Caco-2 (cell line): Measurements from ENCODE around the gene CD19. TPM values are rescaled to one million over a fixed set of nuclear protein-coding genes. Genes with fewer than 3 reads are reported as not detected.

Source experiments
- BruUV-seq: library from RNA; stranded (reverse); fragments of 400-500 nt; replicated peaks from 2 replicates; lab custom pipeline; 2021; lab: Mats Ljungman, UMichigan
- CTCF ChIA-PET: fragments of 300-600 bp; sonication (Branson Sonifier 250); formaldehyde crosslinking; loops from one replicate; lab custom pipeline; 2022; ENCODE audit warnings: antibody characterized with exemption; lab: Charles Lee
- POLR2A ChIA-PET: fragments of 300-600 bp; sonication (Branson Sonifier 250); formaldehyde crosslinking; loops from one replicate; lab custom pipeline; 2022; ENCODE audit warnings: antibody characterized with exemption; lab: Charles Lee
- DNase-seq, 2 experiments: peaks; one replicate each; pipeline versions ENCODE4 v3.0.0 to v3.0.0-alpha.2; 2020 to 2022
- H3K27me3 ChIP-seq: replicated peaks from 2 replicates; pipeline ENCODE4 v1.6.0; 2011; ENCODE audit warnings: low read length; ENCODE audit not compliant: control insufficient read depth, insufficient read depth
- H3K36me3 ChIP-seq: 2 replicates; pipeline ENCODE4 v1.5.1; 2011; ENCODE audit warnings: low read length; ENCODE audit not compliant: control insufficient read depth, insufficient read depth
- H3K4me1 ChIP-seq: fragments of 250-450 bp; sonication (Bioruptor Pico); 2 replicates; pipeline ENCODE4 v1.5.1; 2020; ENCODE audit warnings: mild to moderate bottlenecking
- H3K4me3 ChIP-seq: 2 replicates; pipeline ENCODE4 v1.5.1; 2011; ENCODE audit warnings: low read depth, mild to moderate bottlenecking, control low read depth, low read length
- H3K9me3 ChIP-seq: fragments of 250-450 bp; sonication (Bioruptor Pico); 2 replicates; pipeline ENCODE4 v1.5.1; 2020; ENCODE audit warnings: mild to moderate bottlenecking, moderate library complexity
- H3K27ac Mint-ChIP-seq: one replicate; pipeline ENCODE4 v1.8.0; 2022; ENCODE audit warnings: mixed read lengths; ENCODE audit not compliant: unreplicated experiment
- H3K27me3 Mint-ChIP-seq: one replicate; pipeline ENCODE4 v1.8.0; 2022; ENCODE audit warnings: mixed read lengths; ENCODE audit not compliant: insufficient read depth, unreplicated experiment
- H3K36me3 Mint-ChIP-seq: one replicate; pipeline ENCODE4 v1.8.0; 2022; ENCODE audit warnings: mild to moderate bottlenecking, mixed read lengths; ENCODE audit not compliant: insufficient read depth, unreplicated experiment
- H3K4me1 Mint-ChIP-seq: one replicate; pipeline ENCODE4 v1.8.0; 2022; ENCODE audit warnings: low read depth, mixed read lengths; ENCODE audit not compliant: unreplicated experiment
- H3K4me3 Mint-ChIP-seq: one replicate; pipeline ENCODE4 v1.8.0; 2022; ENCODE audit warnings: mild to moderate bottlenecking, moderate library complexity, mixed read lengths; ENCODE audit not compliant: unreplicated experiment
- H3K9me3 Mint-ChIP-seq: one replicate; pipeline ENCODE4 v1.8.0; 2022; ENCODE audit warnings: mixed read lengths; ENCODE audit not compliant: unreplicated experiment
- CTCF ChIP-seq, 2 experiments: fragments of 200-600 bp in 1 of 2; IDR thresholded peaks; 1 replicate in 1 of 2; 2 replicates in 1 of 2; pipeline versions ENCODE4 v1.5.1 to v1.8.0; 2011 to 2022; ENCODE audit warnings: antibody characterized with exemption in 1 of 2, control low read depth in 1 of 2, inconsistent platforms in 1 of 2, low read depth in 1 of 2, low read length in 1 of 2, mild to moderate bottlenecking in 1 of 2, moderate library complexity in 1 of 2; ENCODE audit not compliant: insufficient read depth in 1 of 2, severe bottlenecking in 1 of 2, unreplicated experiment in 1 of 2
- intact Hi-C: fragments of 100-400 bp; cut with micrococcal nuclease; formaldehyde crosslinking; loops from one replicate; pipeline ENCODE4 v1.10.0; 2022; ENCODE audit not compliant: unreplicated experiment
- total RNA-seq: library from RNA; stranded (reverse); gene quantifications from 2 replicates; pipeline ENCODE4 v1.2.3, GENCODE V29; 2022

Gene CD19
- total RNA-seq, 1 experiment from 2014 or later = not detected

DNA sequence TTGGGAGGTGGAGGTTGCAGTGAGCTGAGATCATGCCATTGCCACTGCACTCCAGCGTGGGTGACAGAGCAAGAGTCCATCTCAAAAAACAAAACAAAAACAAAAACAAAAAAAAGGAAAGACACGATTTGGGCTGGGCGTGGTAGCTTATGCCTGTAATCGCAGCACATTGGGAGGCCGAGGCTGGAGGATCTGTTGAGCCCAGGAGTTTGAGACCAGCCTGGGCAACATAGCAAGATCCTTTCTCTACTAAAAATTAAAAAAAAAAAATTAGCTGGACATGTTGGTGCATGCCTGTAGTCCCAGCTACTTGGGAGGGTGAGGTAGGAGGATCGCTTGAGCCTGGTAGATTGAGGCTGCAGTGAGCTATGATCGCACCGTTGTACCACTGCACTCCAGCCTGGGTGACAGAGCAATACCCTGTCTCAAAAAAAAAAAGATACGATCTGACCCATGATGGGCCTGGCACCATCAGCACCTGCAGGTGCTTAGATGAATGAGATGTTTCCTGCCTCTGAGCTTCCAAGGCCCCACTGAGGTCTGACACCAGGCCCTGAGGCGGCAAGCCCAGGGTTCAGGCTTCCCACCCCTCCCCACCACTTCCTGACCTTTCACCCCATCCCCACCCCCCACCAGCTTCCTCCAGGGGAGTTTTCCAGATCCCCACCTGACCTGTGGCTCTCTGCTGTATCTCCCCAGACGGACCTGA lies 31.7 kb upstream of the CD19 start:
- ChIA-PET POLR2A (no interaction called here), CTCF (no interaction called here)
- no peaks in the 10 kb centered on the region for H3K27me3 ChIP-seq
- Mint-ChIP-seq H3K36me3 (no peaks in the 10 kb centered on the region), H3K4me3 (no peak overlapping the region), H3K27ac (no peak overlapping the region), H3K4me1 (no peaks in the 10 kb centered on the region), H3K9me3 (no peaks in the 10 kb centered on the region), H3K27me3 (no peaks in the 10 kb centered on the region)
- no peak overlapping the region for H3K4me3 ChIP-seq
- H3K4me1 ChIP-seq = no peaks in the 10 kb centered on the region
- H3K36me3 ChIP-seq = no peaks in the 10 kb centered on the region
- BruUV-seq = no TSS peak
- H3K9me3 ChIP-seq = no peaks in the 10 kb centered on the region
- no peak for DNase-seq
- intact Hi-C loops = no loop called here
- no peak for TF ChIP-seq CTCF (IDR thresholded peaks at IDR 0.05; ENCODE audit: insufficient read depth in 1 of 2, low read depth in 1 of 2, low read length in 1 of 2, severe bottlenecking in 1 of 2, unreplicated experiment in 1 of 2)

DNA sequence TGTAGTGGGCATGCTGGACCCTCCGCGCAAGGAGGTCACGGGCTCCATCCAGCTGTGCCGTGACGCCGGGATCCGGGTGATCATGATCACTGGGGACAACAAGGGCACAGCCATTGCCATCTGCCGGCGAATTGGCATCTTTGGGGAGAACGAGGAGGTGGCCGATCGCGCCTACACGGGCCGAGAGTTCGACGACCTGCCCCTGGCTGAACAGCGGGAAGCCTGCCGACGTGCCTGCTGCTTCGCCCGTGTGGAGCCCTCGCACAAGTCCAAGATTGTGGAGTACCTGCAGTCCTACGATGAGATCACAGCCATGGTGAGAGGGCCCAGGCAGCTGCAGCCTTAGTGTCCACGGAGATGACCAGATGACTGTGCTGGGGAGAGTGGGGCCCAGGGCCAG lies 31.2 kb upstream of the CD19 start:
- no peaks in the 10 kb centered on the region for H3K9me3 ChIP-seq
- H3K4me3 ChIP-seq = no peak overlapping the region
- no peak for TF ChIP-seq CTCF (IDR thresholded peaks at IDR 0.05; ENCODE audit: insufficient read depth in 1 of 2, low read depth in 1 of 2, low read length in 1 of 2, severe bottlenecking in 1 of 2, unreplicated experiment in 1 of 2)
- ChIA-PET CTCF (no interaction called here), POLR2A (no interaction called here)
- H3K4me1 ChIP-seq = no peaks in the 10 kb centered on the region
- H3K4me1 Mint-ChIP-seq = no peaks in the 10 kb centered on the region
- no peak overlapping the region for H3K27ac Mint-ChIP-seq
- no peaks in the 10 kb centered on the region for H3K27me3 Mint-ChIP-seq
- BruUV-seq = no TSS peak
- intact Hi-C loops = no loop called here
- no peaks in the 10 kb centered on the region for H3K36me3 Mint-ChIP-seq
- H3K9me3 Mint-ChIP-seq = no peaks in the 10 kb centered on the region
- H3K27me3 ChIP-seq = no peaks in the 10 kb centered on the region
- H3K4me3 Mint-ChIP-seq = no peak overlapping the region
- DNase-seq = no peak
- no peaks in the 10 kb centered on the region for H3K36me3 ChIP-seq

- Mint-ChIP-seq H3K4me3 (no peak overlapping the region), H3K27me3 (no peaks in the 10 kb centered on the region), H3K4me1 (no peaks in the 10 kb centered on the region), H3K36me3 (no peaks in the 10 kb centered on the region), H3K9me3 (no peaks in the 10 kb centered on the region), H3K27ac (no peak overlapping the region)
- Histone ChIP-seq H3K4me3 (no peak overlapping the region), H3K36me3 (no peaks in the 10 kb centered on the region), H3K4me1 (no peaks in the 10 kb centered on the region), H3K9me3 (no peaks in the 10 kb centered on the region), H3K27me3 (no peaks in the 10 kb centered on the region)
- CTCF ChIA-PET = no interaction called here
- POLR2A ChIA-PET = no interaction called here
- DNase-seq = no peak
- no TSS peak for BruUV-seq
- no peak for TF ChIP-seq CTCF (IDR thresholded peaks at IDR 0.05; ENCODE audit: insufficient read depth in 1 of 2, low read depth in 1 of 2, low read length in 1 of 2, severe bottlenecking in 1 of 2, unreplicated experiment in 1 of 2)
- intact Hi-C loops = no loop called here
These were observed 29.9 kb upstream of the CD19 start for GRCh38 chr16:28901862-28902261.
